GM19043 (cell line): Measurements from ENCODE around the gene CPSF4.
A peak's percentile ranks its signal among the peaks of the same experiment; 100 is the strongest.
"Not testable (repeated sequence)": the region's sequence is repeated elsewhere in the genome, so short reads cannot be mapped to it uniquely, and the experiment has no call there.

ENCODE experiments used
- ATAC-seq: cut with Tn5 transposase; IDR thresholded peaks from one replicate; pipeline ENCODE4 v1.9.1; 2021; ENCODE audit warnings: low read depth; ENCODE audit not compliant: unreplicated experiment

Gene CPSF4

GRCh38 chr7:99478464-99479440 is 40.0 kb downstream of the CPSF4 start:
- no peak for ATAC-seq

- ATAC-seq = no peak
Observed at GRCh38 chr7:99485094-99485493, 46.4 kb downstream of the CPSF4 start.

GRCh38 chr7:99489235-99489634 is 50.5 kb downstream of the CPSF4 start:
- no peak for ATAC-seq

- no peak for ATAC-seq
Observed at GRCh38 chr7:99490878-99491277, 52.1 kb downstream of the CPSF4 start.

- no peak for ATAC-seq
Observed at GRCh38 chr7:99493823-99494222, 55.1 kb downstream of the CPSF4 start.

GRCh38 chr7:99497766-99498545 is 59.2 kb downstream of the CPSF4 start:
- no peak for ATAC-seq

- no peak for ATAC-seq
Observed at GRCh38 chr7:99498546-99498944, 59.8 kb downstream of the CPSF4 start.

- no peak for ATAC-seq
Observed at GRCh38 chr7:99499371-99499720, 60.6 kb downstream of the CPSF4 start.

GRCh38 chr7:99499721-99500636 is 61.2 kb downstream of the CPSF4 start, which contains the start of gene ZNF394:
Gene ZNF394 (minus strand): TSS chr7:99500281. CDS start chr7:99500093, 188 bp downstream.
- peak; percentile 41 for ATAC-seq

GRCh38 chr7:99500637-99501009 is 61.9 kb downstream of the CPSF4 start:
- ATAC-seq = no peak

GRCh38 chr7:99501236-99501635 is 62.5 kb downstream of the CPSF4 start:
- not testable (repeated sequence) for ATAC-seq

- ATAC-seq = no peak
Observed at GRCh38 chr7:99504281-99504602, 65.5 kb downstream of the CPSF4 start.

GRCh38 chr7:99504603-99505323 is 66.0 kb downstream of the CPSF4 start, which contains the start of gene ZKSCAN5:
Gene ZKSCAN5 (plus strand): TSS chr7:99504662. CDS start chr7:99506045, 1,383 bp downstream.
- peak; percentile 74 for ATAC-seq

- peak; percentile 7 for ATAC-seq
Observed at GRCh38 chr7:99505324-99505662, 66.5 kb downstream of the CPSF4 start.
